ENCODE measurements around the gene NFKBIE. TPM values are rescaled to one million over a fixed set of nuclear protein-coding genes. Genes with fewer than 3 reads are reported as not detected.
A peak's percentile ranks its signal among the peaks of the same experiment; 100 is the strongest.

The NFKBIE gene
- polyA plus RNA-seq, 3 donors, result 10.3 to 13.4 (median 13.4) TPM

DNA sequence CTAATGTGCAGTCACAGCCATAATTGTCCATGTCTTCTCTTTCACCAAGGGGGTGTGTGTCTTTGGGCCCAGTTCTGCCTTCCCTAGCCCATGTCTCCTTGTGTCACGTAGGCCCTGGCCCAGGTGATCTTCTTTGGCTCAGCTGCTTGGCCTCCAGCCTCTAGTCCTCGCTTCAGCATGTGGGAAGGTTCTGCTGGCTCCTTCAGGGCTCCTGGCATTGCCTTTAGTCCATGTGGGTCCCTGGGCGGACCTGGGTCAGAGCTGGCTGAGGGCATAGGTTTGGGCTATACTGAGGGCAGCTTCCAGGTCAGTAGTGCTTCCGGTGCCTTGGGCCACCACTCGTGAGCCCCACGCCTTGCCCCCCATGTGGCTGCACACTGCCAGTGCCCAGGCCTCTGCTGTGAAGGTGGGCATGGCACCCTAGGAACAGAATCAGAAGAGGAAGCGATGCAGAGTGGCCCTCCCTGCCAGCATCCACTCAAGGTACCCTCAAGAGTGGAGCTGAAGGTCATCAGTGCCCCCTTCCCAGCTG, 35.0 kb upstream of the NFKBIE start:
- no peak for DNase-seq (ENCODE audit: extremely low read depth in 1 of 11, low read depth in 9 of 11, low spot score in 4 of 11)

DNA sequence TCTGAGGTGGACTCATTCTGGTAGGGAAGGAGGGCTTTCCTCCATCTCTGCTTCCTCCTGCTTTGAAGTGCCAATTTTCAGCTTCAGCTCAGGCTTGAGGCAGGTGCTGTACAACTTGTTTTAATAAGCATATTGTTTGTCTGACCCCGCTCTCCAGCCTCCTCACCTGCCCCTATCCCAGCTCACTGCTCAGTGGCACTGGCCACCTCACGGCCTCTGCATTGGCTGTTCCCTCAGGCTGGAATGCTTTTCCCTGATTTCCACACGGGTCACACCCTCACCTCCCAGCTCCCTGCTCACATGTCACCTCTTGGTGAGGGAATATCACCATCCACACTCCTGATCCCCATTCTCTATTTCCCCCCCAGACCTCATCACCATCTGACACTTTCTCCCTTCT, 33.5 kb upstream of the NFKBIE start:
- no peak for DNase-seq (ENCODE audit: extremely low read depth in 1 of 11, low read depth in 9 of 11, low spot score in 4 of 11)

DNA sequence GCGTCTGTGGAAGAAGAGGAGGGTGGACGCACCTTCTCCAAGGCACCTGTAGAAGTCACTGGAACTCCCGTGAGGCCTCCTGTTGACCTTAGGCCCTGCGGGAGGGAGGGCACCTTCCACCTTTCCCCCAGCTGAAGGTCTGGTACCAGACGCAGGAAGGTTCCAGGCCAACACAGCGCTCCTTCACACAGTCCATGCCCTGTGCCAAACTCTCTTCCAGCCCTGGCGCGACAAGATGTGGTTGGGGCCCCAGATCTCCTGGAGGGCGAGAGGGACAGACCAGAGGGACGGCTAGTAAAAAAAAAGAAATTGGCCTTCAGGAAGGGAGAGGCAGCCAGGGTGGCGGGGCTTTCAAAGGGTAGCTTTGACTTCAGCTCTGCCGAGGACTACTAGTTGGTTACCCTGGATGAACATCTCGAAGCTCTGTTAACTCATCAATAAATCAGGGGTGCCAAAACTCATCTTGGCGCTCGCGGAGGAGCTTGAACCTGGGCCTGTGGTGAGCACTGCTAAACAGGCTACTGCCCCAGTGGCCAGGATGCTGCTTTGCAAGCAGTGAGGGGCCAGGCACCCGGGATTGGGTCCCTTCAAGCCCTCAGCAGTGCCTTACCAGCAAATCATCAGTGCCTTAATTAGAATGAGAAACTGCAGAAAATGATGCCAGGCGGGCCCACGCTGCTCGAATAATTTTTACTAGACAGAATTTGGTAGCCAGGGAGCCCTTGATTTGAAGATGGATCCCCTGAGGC, 32.9 kb upstream of the NFKBIE start:
- no peak for DNase-seq (ENCODE audit: extremely low read depth in 1 of 11, low read depth in 9 of 11, low spot score in 4 of 11)

DNA sequence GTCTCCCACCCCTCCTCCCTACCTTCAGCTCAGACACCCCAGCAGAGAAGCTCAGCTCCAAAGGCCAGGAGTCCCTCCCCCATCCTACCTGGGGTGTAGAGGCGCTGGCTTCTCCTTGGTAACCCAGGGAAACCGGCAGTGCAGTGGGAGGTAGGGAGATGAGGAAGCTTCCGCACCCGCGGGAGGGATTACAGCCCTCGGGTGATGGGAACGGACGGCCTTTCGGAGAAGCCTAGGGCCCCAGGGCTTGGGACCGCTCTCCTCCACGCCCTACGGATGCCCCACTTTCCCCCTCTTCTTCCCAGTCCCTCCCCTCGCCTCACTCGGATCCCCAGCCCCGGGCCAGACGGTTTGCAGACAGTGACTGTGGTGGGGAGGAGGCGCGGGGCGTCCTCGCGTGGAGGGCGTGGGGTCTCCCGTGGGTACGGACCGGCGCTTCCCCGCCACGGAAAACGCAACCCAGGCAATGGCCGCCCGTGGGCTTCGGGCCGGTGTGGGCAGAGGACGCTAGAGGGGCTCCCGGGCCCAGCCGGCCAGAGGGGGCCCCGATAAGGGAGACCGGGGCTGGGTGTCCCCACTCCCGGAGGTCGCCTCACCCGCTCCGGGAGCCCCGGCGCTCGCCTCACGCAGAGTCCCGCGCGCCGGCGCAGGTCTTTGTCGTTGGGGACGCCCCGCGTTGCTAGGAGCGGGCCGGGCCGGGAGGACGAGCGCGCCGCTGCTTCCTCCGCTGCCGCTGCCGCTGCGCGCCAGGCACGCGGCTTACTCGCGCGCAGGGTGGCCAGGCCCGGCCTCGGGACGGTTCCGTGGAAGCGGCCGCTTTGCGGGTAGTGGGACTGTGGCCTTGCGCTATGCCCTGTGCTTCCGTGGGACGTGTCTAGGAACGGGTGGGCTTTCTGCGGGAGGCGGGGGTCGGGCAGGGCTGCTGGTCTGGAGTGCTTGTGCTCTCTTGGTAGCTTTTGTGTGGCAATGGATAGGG, 32.0 kb upstream of the NFKBIE start:
- peak in 5 of 11 donors; percentile 34 to 50 (median 43) for DNase-seq (ENCODE audit: extremely low read depth in 1 of 11, low read depth in 9 of 11, low spot score in 4 of 11)

DNA sequence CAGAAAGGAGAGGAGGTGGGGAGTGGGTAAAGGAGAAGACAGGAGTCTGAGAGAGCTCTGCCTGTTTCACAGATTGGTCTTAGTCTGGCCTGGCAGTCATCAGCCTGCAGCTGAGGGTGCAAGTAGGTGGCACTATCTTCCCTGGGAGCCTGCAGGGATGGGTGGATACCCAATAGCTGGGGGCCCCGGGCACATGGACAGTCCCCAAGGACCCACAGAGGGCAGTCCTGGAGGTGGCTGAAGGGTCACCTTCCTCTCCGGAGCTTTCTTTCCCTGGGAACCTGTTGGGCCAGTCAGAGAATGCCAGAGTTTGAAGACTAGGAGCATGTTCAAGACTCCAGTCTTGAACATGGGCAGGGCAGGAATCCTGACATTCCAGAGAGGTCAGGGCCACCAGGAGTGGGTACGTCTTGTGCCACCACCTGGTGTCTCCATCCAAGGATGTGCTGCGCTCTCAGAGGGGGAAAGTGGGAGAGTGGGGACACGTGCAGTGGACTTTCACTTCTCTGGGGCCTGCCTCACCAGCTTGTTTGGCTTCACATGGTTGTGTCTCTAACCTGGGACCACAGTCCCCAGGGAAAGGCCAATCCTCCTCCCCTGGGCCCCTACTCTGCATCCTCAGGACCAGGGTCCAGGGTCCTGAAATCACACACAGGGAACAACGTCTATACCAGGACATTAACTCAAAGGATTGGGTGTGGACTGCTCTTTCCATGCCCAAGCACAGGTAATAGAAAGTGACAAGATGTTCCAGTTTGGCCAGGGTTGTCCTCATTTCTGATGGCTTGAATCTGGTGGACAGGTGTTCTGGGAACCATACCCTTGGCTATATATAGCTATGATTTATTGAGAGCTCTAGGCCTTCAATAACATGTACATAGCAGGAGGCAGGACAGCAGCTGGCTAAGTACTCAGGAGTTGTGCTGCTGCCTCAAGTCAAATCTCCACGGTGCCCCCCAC, 29.8 kb upstream of the NFKBIE start:
- no peak for DNase-seq (ENCODE audit: extremely low read depth in 1 of 11, low read depth in 9 of 11, low spot score in 4 of 11)

DNA sequence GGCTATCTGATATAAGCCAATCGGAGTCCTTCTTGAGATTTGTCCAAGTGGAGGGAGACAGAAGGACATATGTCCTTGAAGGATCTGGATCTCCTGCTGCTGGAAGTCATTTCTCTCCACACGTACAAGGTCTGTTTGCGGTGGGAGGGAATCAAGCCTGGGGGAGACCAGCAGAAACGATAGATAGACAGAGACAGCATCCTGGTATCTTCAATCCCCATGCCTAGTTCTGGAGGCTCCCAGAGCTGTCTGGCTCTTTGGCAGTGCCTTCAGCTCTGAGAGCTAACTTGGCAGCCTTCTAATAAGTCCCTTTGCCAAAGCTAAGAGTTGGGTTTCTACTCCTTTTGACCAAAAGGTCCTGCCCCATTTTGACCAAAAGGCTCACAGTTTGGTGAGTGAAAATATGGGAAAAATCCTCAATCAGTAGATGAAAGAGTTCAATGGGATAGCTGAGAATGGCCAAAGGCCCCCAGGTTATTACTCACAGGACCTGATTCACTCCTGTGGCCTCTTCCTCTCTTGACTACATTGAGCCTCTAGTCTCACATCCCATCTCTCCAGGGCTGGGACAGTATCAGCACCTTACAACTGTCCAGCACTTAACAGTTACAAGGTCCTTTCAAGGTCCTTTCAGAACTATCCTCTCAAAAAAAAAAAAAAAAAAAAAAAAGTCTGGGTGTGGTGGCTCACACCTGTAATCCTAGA, 27.5 kb upstream of the NFKBIE start:
- no peak for DNase-seq (ENCODE audit: extremely low read depth in 1 of 11, low read depth in 9 of 11, low spot score in 4 of 11)

DNA sequence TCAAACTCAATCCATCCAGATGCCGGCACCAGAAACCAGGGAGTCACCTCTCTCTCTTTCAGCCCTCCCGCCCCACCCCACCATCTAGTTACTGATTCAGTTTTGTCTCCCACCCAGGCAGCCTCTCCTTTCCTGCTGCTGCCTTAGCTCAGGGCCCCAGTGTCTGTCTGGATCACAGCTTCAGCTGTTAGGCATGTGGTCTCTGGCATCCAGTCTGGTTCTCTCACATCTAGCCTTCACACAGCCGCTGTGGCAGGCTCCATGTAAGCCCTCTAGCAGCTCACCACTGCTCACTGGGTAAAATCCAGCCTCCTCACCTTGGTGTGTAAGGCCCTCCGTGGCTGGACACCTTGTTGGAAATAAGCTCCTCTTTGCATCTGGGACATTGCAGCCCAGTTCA, 26.5 kb upstream of the NFKBIE start:
- no peak for DNase-seq (ENCODE audit: extremely low read depth in 1 of 11, low read depth in 9 of 11, low spot score in 4 of 11)

DNA sequence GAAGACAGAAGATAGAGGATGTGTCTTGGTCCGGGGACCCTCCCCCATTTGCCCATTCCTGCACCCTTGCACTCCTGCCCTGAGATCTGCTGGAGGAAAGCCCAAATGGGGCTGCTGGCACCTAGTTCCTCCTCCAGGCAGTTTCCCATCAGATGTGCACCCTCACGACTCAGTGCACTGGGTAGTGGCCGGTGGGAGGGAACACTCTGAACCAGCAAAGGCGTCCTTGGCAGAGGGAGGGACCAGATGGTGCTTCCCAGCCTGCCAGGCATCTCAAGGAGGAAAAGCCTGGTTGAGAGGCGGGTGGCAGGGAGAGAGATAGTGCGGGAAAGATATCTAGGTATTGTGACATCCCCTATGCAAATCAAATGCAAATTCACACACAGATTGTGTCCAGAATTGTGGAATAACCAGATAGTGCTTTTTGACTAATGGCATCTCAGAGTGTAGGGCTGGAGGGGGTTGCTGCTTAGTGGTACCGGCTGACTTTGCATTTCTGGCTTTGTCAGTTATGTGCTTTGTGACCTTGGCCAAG, 24.4 kb upstream of the NFKBIE start:
- no peak for DNase-seq (ENCODE audit: extremely low read depth in 1 of 11, low read depth in 9 of 11, low spot score in 4 of 11)

DNA sequence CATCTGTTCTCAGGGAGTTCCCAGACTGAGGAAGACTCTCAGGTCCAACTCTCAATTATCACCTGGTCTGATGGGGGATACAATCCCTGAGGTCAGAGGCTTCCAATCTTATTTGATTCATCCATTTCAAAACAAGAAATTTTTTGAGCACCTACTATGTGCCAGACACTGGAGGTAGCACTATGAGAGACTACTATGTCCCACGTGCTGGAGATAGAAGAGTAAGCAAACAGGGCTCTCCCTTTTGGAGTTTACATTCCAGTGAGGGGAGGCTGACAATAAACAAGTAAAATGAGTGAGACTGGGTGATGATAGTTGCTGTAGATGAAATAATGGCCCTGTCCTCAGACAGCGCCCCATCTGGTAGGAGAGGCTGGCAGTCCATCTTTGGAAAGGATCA, 21.4 kb upstream of the NFKBIE start:
- no peak for DNase-seq (ENCODE audit: extremely low read depth in 1 of 11, low read depth in 9 of 11, low spot score in 4 of 11)

DNA sequence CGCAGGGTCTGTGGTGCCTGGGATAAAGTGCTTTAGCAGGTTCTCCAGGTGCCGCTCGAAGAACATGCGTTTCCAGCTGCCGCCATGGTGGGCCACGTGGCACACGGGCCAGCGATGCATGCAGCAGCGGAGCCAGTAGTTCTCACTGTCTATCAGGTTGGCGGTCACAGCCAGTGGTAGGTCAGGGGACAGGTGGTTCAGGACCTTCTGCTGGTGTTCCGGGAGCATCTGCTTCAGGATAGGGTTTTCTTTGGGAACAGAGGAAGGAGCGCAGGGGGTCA, 20.9 kb upstream of the NFKBIE start:
- no peak for DNase-seq (ENCODE audit: extremely low read depth in 1 of 11, low read depth in 9 of 11, low spot score in 4 of 11)

DNA sequence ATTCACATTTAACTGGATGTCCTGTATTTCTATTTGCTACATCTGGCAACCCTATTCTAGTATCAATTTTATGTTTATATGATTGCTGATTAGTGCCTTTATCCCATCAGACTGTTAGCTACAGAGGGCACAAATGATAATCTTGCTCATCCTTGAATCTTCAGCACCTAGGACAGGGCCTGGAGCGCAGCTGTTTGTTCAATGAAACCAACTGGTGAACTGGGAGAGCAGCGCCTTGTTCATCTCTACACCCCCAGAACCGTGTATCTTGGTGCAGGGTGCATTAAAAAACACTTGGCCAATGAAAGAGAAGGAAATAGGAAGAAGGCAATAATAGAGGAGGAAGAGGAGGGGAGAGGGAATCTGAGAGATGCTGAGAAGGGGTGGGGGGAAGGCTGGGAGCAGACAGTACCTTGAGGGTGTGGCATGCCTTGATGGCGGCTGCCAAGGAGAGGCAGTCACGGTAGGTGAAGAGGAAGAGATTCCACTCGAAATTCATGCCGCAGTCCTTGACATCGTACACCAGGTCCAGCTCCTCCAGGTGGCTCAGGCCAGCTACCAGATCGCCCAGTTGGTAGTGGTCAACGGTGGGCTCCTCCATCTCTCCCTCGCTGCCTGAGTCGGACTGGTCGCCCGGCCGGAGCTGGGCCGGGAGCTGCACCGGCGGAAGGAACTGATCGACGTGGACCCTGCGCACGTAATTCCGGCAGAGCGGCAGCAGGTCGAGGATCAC, 20.4 kb upstream of the NFKBIE start:
- no peak for DNase-seq (ENCODE audit: extremely low read depth in 1 of 11, low read depth in 9 of 11, low spot score in 4 of 11)

DNA sequence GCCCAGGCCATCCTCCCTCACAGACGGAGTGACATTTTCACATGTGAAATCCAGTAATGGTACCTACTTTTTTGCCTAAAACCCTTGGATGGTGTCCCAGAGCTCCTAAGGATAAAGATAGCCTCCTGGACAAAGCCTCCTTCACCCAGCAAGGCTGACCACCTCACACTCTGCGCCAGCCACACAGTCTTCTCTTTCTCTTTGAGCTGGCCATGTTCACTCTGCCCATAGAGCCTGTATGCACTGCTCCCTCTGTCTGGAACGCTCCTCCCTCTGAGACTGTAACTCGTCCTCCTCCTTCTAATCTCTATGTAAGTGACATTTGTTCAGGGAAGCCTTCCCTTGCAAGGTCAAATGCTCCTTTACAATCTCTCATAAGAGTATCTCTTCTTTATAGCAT, 19.5 kb upstream of the NFKBIE start:
- no peak for DNase-seq (ENCODE audit: extremely low read depth in 1 of 11, low read depth in 9 of 11, low spot score in 4 of 11)

DNA sequence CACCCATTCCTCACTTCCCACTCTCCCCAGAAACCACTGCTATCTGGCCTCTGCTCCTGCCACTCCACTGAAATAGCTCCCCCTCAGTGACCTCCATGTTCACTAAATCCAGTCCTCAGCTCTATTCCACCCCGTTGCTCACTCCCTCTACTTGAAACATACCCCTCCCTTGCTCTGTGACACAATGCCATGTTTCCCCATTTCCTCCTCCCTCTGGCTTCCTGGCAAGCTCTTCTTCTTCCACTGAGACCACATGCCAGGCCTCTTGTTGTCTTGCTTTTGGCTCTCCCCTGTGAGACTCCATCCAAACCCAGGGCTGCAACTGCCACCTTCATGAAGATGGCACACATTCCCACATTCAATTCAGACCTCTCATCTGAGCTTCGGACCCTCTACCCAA, 18.8 kb upstream of the NFKBIE start:
- DNase-seq (ENCODE audit: extremely low read depth in 1 of 11, low read depth in 9 of 11, low spot score in 4 of 11), result no peak

DNA sequence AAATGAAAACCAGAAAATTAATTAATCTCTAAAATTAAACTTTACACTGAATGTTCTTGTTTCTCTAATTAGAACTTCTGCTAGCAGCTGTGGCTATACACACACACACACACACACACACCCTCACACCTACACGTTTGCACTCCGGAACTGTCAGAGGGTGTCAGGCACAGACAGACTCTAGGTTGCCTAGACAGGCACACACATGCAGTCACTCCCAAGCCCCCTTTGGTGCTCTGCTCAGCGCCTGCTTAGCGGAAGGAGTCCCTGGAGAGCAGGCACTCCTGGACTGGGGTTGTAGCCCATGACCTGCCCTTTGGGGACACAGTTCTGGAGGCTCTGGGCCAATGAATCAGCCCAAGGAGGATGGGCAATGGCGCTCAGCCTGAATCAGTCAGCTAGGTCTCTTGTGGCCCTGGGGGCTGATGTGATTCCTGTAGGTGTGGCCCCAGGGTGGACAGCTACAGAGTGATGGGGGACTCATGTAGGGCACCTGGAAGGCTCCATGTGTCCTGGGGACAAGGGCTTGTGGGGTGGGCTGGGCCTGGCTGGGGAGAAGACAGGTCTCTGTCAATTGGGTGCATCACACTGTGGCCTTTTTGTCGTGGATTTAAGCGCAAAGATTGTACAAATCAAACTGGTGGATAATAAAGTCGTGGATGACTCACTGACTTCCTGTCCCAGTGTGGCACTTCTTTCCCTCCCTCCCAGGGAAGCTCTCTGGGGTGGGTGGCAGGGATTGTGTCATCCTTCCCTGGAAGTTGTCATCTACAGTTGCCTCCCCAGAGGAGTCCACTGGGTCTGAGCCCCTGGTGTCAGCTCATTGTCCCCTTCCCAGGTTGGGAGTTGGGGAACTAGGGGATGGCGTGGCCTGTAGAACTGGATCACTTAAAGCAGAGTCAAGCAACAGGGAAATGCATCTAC, 13.7 kb upstream of the NFKBIE start:
- DNase-seq (ENCODE audit: extremely low read depth in 1 of 11, low read depth in 9 of 11, low spot score in 4 of 11), result no peak

DNA sequence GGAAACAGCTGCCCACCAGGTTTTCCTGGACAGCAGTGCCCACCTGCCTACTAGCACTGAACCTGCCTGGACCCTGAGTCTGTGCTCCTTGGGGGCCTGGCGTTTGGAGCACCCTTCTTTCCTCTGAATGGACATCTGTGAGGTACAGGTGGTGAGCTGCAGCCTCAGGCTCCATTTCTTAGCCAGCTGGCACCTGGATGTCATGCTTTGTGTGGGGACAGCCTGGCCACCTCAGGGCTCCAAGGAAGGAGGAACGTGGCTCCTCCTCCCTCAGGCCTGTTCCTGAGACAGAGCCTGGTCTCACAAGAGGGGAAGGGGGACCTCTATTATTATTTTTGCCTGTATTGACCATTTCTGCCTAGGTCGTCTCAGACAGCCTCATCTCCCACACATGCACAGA, 13.0 kb upstream of the NFKBIE start:
- no peak for DNase-seq (ENCODE audit: extremely low read depth in 1 of 11, low read depth in 9 of 11, low spot score in 4 of 11)

DNA sequence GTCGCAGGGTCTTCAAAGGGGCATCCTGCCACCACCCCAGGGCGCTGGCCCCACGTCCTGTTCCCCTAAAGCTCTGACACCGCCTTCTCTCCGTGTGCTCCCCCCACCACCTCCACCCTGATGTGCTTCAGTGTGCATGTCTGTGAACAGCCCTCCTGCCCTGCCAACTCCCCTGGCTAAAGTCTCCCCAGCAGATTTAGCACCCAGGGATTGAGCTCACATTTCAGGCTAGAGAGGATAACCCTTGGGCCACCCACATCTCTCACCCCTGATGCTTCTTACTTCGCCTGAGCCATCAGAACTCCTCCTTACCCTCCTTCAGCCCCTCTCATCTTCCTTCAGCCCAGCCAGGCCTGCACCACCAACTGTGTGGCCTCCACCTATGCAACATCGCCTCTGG, 12.4 kb upstream of the NFKBIE start:
- DNase-seq (ENCODE audit: extremely low read depth in 1 of 11, low read depth in 9 of 11, low spot score in 4 of 11), result no peak
